ENCODE measurements around the gene LAMA4. TPM values are rescaled to one million over a fixed set of nuclear protein-coding genes. Genes with fewer than 3 reads are reported as not detected.

The LAMA4 gene
- total RNA-seq, 2 experiments from 2014 or later: not detected

DNA sequence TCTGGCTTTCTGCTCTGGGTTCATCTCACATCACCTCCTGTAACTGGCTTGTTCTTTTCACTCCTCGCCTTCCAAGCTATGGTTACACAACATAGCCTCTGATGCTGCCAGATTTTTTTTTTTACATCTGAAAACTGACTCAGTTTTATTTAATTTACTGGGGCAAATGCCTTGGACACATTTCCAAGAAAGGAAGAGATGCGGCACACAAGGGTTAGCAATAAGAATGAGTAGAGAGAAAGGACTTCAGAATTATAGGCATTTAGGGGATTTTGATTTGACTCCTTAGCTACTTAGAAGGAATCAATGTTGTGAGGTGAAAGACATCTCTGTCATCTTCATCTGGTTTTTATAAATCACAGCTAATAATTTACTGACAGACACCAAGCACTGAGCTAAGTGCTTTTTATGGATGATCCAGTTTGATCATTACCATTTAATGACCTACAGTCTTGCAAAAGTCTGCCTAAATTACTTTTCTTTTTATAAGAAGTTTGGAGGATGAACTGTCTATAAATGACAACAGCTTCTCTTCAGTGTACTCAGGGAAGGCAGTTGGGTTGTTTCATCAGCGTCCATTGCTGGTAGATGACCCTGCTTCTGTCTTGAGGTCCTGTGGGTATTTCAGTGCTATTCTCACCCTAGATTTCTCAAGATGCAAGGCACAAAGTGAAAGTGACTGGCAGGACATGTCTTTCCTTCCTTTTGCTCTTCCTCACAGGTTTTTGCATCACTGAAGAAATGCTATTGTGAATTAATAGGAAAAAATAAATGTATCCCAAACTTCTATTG, 31.1 kb downstream of the LAMA4 start:
- Mint-ChIP-seq H3K4me3 (no peak overlapping the region), H3K36me3 (no peaks in the 10 kb centered on the region), H3K27me3 (peaks cover 59% of the 10 kb centered on the region), H3K9me3 (no peaks in the 10 kb centered on the region), H3K4me1 (no peaks in the 10 kb centered on the region), H3K27ac (no peak overlapping the region)
- POLR2A ChIA-PET: no interaction called here
- no peak for DNase-seq
- no peak for ATAC-seq (ENCODE audit: low read depth)

DNA sequence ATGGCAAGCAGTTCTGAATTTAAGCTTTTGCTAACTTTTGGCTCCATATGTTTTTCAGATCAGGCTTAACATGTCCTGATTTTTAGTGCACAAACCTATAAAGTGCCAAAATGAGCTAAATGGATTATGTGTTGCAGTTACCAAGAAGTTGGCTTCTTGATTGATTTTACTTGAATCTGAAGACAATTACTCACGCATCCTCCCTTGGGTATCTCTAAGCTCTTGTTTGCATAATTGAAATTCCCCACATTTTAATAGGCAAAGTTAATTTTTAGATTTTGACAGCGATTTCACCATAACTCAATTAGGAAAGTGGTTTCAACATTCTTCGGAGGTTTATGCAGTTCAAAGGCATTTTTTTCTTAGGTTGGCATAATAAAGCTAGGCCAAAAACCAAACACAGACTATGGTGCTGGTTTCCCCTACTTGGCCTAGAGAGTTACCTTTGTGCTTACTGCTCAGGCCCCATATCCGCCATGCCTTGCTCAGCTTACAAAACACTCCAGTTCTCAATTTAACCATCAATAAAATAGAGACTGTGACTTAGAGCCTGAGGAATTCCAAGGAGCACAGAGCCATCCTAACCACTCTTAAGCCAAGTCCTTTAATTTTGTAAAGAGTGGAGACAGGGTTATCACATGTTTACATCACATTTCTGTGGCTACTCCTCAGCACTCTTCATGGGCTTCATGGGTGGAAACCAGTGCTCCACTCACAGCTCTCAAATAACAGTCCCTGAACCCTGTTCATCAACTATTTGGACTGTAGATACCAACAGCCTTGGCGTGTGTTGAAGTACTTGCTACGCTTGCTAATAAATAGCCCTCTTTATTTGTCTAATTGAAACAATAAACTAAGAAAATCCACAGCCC, 32.1 kb downstream of the LAMA4 start:
- H3K36me3 Mint-ChIP-seq: no peaks in the 10 kb centered on the region
- no peak overlapping the region for H3K4me3 Mint-ChIP-seq
- ATAC-seq (ENCODE audit: low read depth) (no peak), DNase-seq (no peak)
- POLR2A ChIA-PET: no interaction called here
- H3K27me3 Mint-ChIP-seq: peaks cover 66% of the 10 kb centered on the region
- no peaks in the 10 kb centered on the region for H3K4me1 Mint-ChIP-seq
- H3K9me3 Mint-ChIP-seq: no peaks in the 10 kb centered on the region
- no peak overlapping the region for H3K27ac Mint-ChIP-seq

DNA sequence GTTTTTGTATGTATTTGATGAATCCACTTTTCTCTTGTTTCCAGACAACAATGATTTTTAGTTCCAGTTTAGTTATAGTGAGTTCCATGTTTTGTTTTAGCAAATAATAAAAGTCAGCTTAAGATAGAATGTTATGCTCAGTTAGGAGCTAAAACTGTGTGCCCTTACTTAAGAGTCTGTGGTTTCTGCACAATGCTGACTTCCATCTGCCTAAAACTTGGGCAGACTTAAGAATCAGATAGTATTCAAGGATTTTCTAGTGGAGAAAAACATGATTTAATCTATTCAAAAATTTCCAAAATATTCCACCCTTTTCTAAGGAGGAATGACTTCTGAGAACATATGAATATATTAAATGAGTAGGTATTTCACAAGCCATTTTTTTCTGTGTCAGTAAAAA, 32.8 kb downstream of the LAMA4 start:
- H3K27me3 Mint-ChIP-seq: peaks cover 70% of the 10 kb centered on the region
- no peaks in the 10 kb centered on the region for H3K4me1 Mint-ChIP-seq
- no peak overlapping the region for H3K4me3 Mint-ChIP-seq
- ATAC-seq (ENCODE audit: low read depth) (no peak), DNase-seq (no peak)
- POLR2A ChIA-PET: no interaction called here
- H3K36me3 Mint-ChIP-seq: no peaks in the 10 kb centered on the region
- H3K27ac Mint-ChIP-seq: no peak overlapping the region
- no peaks in the 10 kb centered on the region for H3K9me3 Mint-ChIP-seq

GRCh38 chr6:112218563-112218962, 35.8 kb downstream of the LAMA4 start:
- DNase-seq (no peak), ATAC-seq (ENCODE audit: low read depth) (no peak)
- Mint-ChIP-seq H3K4me3 (no peak overlapping the region), H3K4me1 (no peaks in the 10 kb centered on the region), H3K36me3 (no peaks in the 10 kb centered on the region), H3K27me3 (peaks cover 71% of the 10 kb centered on the region), H3K27ac (no peak overlapping the region), H3K9me3 (no peaks in the 10 kb centered on the region)
- POLR2A ChIA-PET: no interaction called here

DNA sequence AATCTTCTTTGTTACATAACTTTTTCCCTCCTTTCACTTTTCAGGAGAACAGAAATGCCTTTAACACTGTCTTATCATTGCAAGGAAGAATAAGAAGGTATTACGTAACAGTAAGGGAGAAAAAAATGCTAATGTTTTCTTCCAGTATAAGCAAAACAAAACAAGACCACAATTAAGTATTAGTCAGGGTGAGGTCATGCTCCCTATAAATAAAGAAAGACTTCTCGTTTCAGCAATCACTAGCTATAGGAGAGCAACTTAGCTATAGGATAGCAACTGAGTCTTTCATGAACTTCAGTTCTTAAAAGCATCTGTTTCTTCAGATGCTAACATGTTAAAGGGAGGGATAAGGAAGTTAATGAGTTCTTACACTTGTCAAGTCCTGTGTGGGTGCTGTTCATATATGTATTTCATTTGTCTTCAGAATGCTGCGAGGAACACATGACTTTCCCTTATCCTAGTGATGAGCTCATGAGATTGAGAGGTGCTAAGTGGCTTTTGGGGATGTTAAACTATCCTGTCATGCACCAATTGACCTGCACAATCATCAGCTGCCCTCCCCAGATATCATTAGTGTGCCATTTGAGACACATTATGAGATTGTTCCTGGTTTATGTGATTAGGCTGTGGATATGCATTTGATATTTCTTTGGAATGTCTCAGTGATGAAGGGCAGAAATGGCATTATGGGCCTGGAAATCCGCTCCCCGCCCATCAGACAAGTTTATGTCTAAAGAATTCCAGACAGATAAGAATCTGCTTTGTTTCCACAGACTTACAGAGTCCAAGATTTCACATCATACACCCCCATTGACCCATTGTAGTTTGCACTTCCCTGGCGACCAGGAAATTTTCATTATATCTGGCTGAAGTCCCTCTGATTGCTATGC, 37.5 kb downstream of the LAMA4 start:
- POLR2A ChIA-PET: no interaction called here
- H3K4me3 Mint-ChIP-seq: no peak overlapping the region

GRCh38 chr6:112215488-112216284, 38.7 kb downstream of the LAMA4 start:
- Mint-ChIP-seq H3K4me1 (no peaks in the 10 kb centered on the region), H3K9me3 (no peaks in the 10 kb centered on the region), H3K4me3 (no peak overlapping the region), H3K27ac (no peak overlapping the region), H3K27me3 (peaks cover 67% of the 10 kb centered on the region), H3K36me3 (no peaks in the 10 kb centered on the region)
- POLR2A ChIA-PET: no interaction called here
- ATAC-seq (ENCODE audit: low read depth) (no peak), DNase-seq (no peak)

More for the DNA sequence above, 37.5 kb downstream of the LAMA4 start:
- ATAC-seq (ENCODE audit: low read depth) (no peak), DNase-seq (no peak)
- no peak overlapping the region for H3K27ac Mint-ChIP-seq
- H3K4me1 Mint-ChIP-seq: no peaks in the 10 kb centered on the region
- H3K27me3 Mint-ChIP-seq: peaks cover 69% of the 10 kb centered on the region
- H3K36me3 Mint-ChIP-seq: no peaks in the 10 kb centered on the region
- no peaks in the 10 kb centered on the region for H3K9me3 Mint-ChIP-seq

- H3K27me3 Mint-ChIP-seq: peaks cover 66% of the 10 kb centered on the region
- no peaks in the 10 kb centered on the region for H3K4me1 Mint-ChIP-seq
- peaks cover 2% of the 10 kb centered on the region for H3K9me3 Mint-ChIP-seq
- POLR2A ChIA-PET: no interaction called here
- DNase-seq (no peak), ATAC-seq (ENCODE audit: low read depth) (no peak)
- no peak overlapping the region for H3K27ac Mint-ChIP-seq
- H3K36me3 Mint-ChIP-seq: peaks cover 1% of the 10 kb centered on the region
- no peak overlapping the region for H3K4me3 Mint-ChIP-seq
Measured at GRCh38 chr6:112214739-112215269, 39.6 kb downstream of the LAMA4 start.

- H3K9me3 Mint-ChIP-seq: peaks cover 5% of the 10 kb centered on the region
- no peak overlapping the region for H3K4me3 Mint-ChIP-seq
- no peak for DNase-seq
- H3K4me1 Mint-ChIP-seq: no peaks in the 10 kb centered on the region
- POLR2A ChIA-PET: no interaction called here
- peaks cover 2% of the 10 kb centered on the region for H3K36me3 Mint-ChIP-seq
- peaks cover 36% of the 10 kb centered on the region for H3K27me3 Mint-ChIP-seq
- H3K27ac Mint-ChIP-seq: no peak overlapping the region
- no peak for ATAC-seq (ENCODE audit: low read depth)
Measured at GRCh38 chr6:112210852-112211251, 43.5 kb downstream of the LAMA4 start.

DNA sequence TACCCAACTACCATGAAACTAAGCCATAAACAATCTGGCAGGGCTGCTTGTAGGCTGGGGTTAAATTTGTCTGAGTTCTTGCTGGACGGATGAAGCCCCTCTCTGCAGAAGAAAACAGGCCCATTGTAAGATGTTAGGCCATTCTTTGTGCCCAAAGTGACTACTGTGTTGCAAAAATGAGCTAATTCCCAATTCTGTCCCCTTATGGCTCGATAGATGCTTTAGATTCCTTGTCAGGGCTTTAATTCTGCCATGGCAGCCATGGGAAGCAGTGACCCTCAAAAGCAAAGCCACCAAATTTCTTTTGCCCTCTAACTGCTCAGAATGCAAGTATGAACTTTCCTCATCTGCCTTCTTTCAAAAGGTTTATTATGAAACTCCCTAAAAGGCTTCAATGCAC, 45.2 kb downstream of the LAMA4 start:
- POLR2A ChIA-PET: no interaction called here
- H3K36me3 Mint-ChIP-seq: peaks cover 2% of the 10 kb centered on the region
- DNase-seq (no peak), ATAC-seq (ENCODE audit: low read depth) (no peak)
- H3K9me3 Mint-ChIP-seq: peaks cover 5% of the 10 kb centered on the region
- peaks cover 26% of the 10 kb centered on the region for H3K27me3 Mint-ChIP-seq
- no peaks in the 10 kb centered on the region for H3K4me1 Mint-ChIP-seq
- no peak overlapping the region for H3K4me3 Mint-ChIP-seq
- H3K27ac Mint-ChIP-seq: no peak overlapping the region

GRCh38 chr6:112207776-112208175, 46.6 kb downstream of the LAMA4 start:
- H3K36me3 Mint-ChIP-seq: peaks cover 2% of the 10 kb centered on the region
- no peaks in the 10 kb centered on the region for H3K4me1 Mint-ChIP-seq
- ATAC-seq (ENCODE audit: low read depth) (no peak), DNase-seq (no peak)
- peaks cover 22% of the 10 kb centered on the region for H3K27me3 Mint-ChIP-seq
- H3K4me3 Mint-ChIP-seq: no peak overlapping the region
- POLR2A ChIA-PET: no interaction called here
- H3K9me3 Mint-ChIP-seq: peaks cover 5% of the 10 kb centered on the region
- no peak overlapping the region for H3K27ac Mint-ChIP-seq

DNA sequence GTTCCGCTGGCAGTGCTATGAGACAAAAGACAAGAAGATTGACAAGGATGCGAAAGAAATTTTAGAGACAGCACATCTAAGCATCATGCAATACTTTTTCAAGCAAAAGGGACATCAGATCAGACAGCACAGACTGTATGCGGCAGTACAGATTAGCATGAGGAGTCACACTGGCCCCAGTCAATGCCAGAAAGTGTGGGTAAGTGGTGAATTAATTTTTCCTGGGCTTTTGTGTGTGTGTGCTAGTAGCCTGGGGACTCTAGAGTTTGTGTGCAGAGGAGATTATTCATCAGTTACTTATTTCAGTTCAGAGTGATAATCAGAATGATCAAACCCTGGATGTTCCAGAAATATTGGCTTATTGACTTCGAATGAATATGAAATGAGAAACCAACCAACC, 47.2 kb downstream of the LAMA4 start:
- Mint-ChIP-seq H3K27me3 (peaks cover 27% of the 10 kb centered on the region), H3K4me1 (no peaks in the 10 kb centered on the region)

DNA sequence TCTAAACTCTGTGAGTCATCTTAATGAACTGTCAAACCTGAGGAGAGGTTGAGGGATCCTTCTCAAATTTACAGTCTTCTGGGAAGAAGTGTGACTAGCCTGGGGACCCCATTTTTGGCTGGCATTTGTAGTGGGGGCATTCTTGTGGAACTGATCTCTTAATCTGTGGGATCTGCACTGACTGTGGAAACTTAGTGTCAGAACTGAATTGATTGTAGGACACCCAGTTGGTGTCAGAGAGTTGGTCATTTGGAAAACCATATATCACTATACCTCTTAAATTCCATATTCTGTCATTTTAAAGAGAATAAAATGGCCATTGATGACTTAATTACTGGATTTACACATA, 48.3 kb downstream of the LAMA4 start:
- Mint-ChIP-seq H3K4me1 (no peaks in the 10 kb centered on the region), H3K27me3 (peaks cover 25% of the 10 kb centered on the region), H3K4me3 (no peak overlapping the region), H3K36me3 (peaks cover 2% of the 10 kb centered on the region), H3K27ac (no peak overlapping the region), H3K9me3 (peaks cover 5% of the 10 kb centered on the region)
- DNase-seq (no peak), ATAC-seq (ENCODE audit: low read depth) (no peak)
- POLR2A ChIA-PET: no interaction called here

More for the DNA sequence above, 47.2 kb downstream of the LAMA4 start:
- Mint-ChIP-seq H3K27ac (no peak overlapping the region), H3K4me3 (no peak overlapping the region), H3K9me3 (peaks cover 5% of the 10 kb centered on the region), H3K36me3 (peaks cover 2% of the 10 kb centered on the region)
- POLR2A ChIA-PET: no interaction called here
- ATAC-seq (ENCODE audit: low read depth) (no peak), DNase-seq (no peak)

All from activated naive CD8-positive, alpha-beta T cell treated with anti-CD3 and anti-CD28 coated beads, Interleukin-2, amount 10 ng/mL, durations not matched to agents 7 days and 5 days (primary cell).